Fibroblast of lung (primary cell): ENCODE data around the gene MYO9A.

ENCODE experiments used
- CTCF ChIP-seq, 2 donors: IDR thresholded peaks in 1 of 2; conservative IDR thresholded peaks in 1 of 2; 1 replicate in 1 of 2; 2 replicates in 1 of 2; pipeline ENCODE4 v1.5.1; 2011 to 2012; ENCODE audit warnings: low read length in 2 of 2, control low read depth in 1 of 2, inconsistent platforms in 1 of 2, low read depth in 1 of 2, mild to moderate bottlenecking in 1 of 2
- EZH2 ChIP-seq: IDR thresholded peaks from 2 replicates; pipeline ENCODE4 v1.5.1; 2012; ENCODE audit warnings: low read length, control low read depth, mild to moderate bottlenecking; ENCODE audit errors: missing control alignments

- no peak for TF ChIP-seq CTCF (conservative IDR thresholded peaks at IDR 0.05 in 1 of 2, IDR thresholded peaks at IDR 0.05 in 1 of 2; ENCODE audit: low read depth in 1 of 2, low read length in 2 of 2)
- no peak for TF ChIP-seq EZH2
Measured at GRCh38 chr15:72009222-72009621, 108.7 kb downstream of the MYO9A start.
